Keratinocyte (primary cell): ENCODE data around the gene SKP1. TPM values are rescaled to one million over a fixed set of nuclear protein-coding genes. Genes with fewer than 3 reads are reported as not detected.

Experiments
- DNase-seq: peaks from one replicate; pipeline ENCODE4 v3.0.0-alpha.2; 2011; ENCODE audit warnings: low read depth, missing footprints, low spot score
- FAIRE-seq: peaks from 2 replicates; lab custom pipeline; 2011; peaks lifted over from hg19 to GRCh38; lab: Jason Lieb, UNC
- H2AFZ ChIP-seq: 2 replicates; pipeline ENCODE4 v1.6.0; 2012; ENCODE audit warnings: low read length, control low read depth, inconsistent platforms; ENCODE audit not compliant: control insufficient read depth
- H3K27ac ChIP-seq: 2 replicates; pipeline ENCODE4 v1.5.1; 2011; ENCODE audit warnings: low read length; ENCODE audit not compliant: control insufficient read depth, insufficient read depth
- H3K27me3 ChIP-seq: 3 replicates; pipeline ENCODE4 v1.6.0; 2011; ENCODE audit warnings: low read length; ENCODE audit not compliant: control insufficient read depth, insufficient read depth; ENCODE audit errors: extremely low read depth
- H3K36me3 ChIP-seq, 2 experiments: 2 replicates in 1 of 2; 3 replicates in 1 of 2; pipeline ENCODE4 v1.5.1; 2011; ENCODE audit warnings: low read length in 2 of 2, mild to moderate bottlenecking in 1 of 2; ENCODE audit not compliant: control insufficient read depth in 2 of 2, insufficient read depth in 2 of 2; ENCODE audit errors: extremely low read depth in 1 of 2
- H3K4me1 ChIP-seq: 3 replicates; pipeline ENCODE4 v1.5.1; 2011; ENCODE audit warnings: low read length; ENCODE audit not compliant: control insufficient read depth, insufficient read depth; ENCODE audit errors: extremely low read depth
- H3K4me2 ChIP-seq: 3 replicates; pipeline ENCODE4 v1.6.0; 2011; ENCODE audit warnings: low read depth, low read length; ENCODE audit not compliant: control insufficient read depth, insufficient read depth; ENCODE audit errors: extremely low read depth
- H3K4me3 ChIP-seq, 3 experiments: fragments of 200-600 bp in 1 of 3; sonication (generic) in 1 of 3; 2 replicates in 2 of 3; 3 replicates in 1 of 3; pipeline ENCODE4 v1.5.1; 2011 to 2016; ENCODE audit warnings: low read length in 3 of 3, mild to moderate bottlenecking in 3 of 3, control low read depth in 2 of 3, inconsistent platforms in 1 of 3, low read depth in 1 of 3, mixed read lengths in 1 of 3, mixed run types in 1 of 3, moderate library complexity in 1 of 3; ENCODE audit not compliant: control insufficient read depth in 2 of 3, insufficient read depth in 2 of 3; ENCODE audit errors: extremely low read depth in 1 of 3
- H3K79me2 ChIP-seq: 2 replicates; pipeline ENCODE4 v1.6.0; 2012; ENCODE audit warnings: low read length; ENCODE audit not compliant: control insufficient read depth, insufficient read depth
- H3K9ac ChIP-seq: 3 replicates; pipeline ENCODE4 v1.6.0; 2011; ENCODE audit warnings: low read length; ENCODE audit not compliant: control insufficient read depth, insufficient read depth; ENCODE audit errors: extremely low read depth
- H3K9me1 ChIP-seq: 3 replicates; pipeline ENCODE4 v1.6.0; 2011; ENCODE audit warnings: low read length; ENCODE audit not compliant: control insufficient read depth, insufficient read depth; ENCODE audit errors: extremely low read depth
- H3K9me3 ChIP-seq: 2 replicates; pipeline ENCODE4 v1.5.1; 2012; ENCODE audit warnings: low read depth, low read length; ENCODE audit not compliant: control insufficient read depth
- H4K20me1 ChIP-seq: 3 replicates; pipeline ENCODE4 v1.6.0; 2011; ENCODE audit warnings: low read length; ENCODE audit not compliant: control insufficient read depth, insufficient read depth; ENCODE audit errors: extremely low read depth
- EZH2 ChIP-seq: IDR thresholded peaks from one replicate; pipeline ENCODE4 v1.6.1; 2012; ENCODE audit warnings: inconsistent platforms, mild to moderate bottlenecking, low read length, moderate library complexity
- dilution Hi-C: fragments of 300-500 bp; cut with MboI; formaldehyde crosslinking; loops from one replicate; pipeline ENCODE4 v1.7.0; 2020; ENCODE audit warnings: low sequenced_read_pairs; ENCODE audit not compliant: extremely low pct_ligation_motif_present
- polyA plus RNA-seq, 5 experiments: library from polyadenylated mRNA; depleted of rRNA in 3 of 5; stranded (reverse) in 3 of 5; stranded (forward) in 1 of 5; unstranded in 1 of 5; fragments of >200 nt; gene quantifications; 1 replicate in 1 of 5; 2 replicates in 3 of 5; 3 replicates in 1 of 5; pipeline versions ENCODE4 v1.2.1 to v1.2.3, GENCODE V29; 2011 to 2012; ENCODE audit warnings: missing spikeins in 2 of 5, low read depth in 1 of 5, low replicate concordance in 1 of 5
- TF ChIP-seq, protein P1 (sequence below), 3 experiments: IDR thresholded peaks in 1 of 3; conservative IDR thresholded peaks in 1 of 3; optimal IDR thresholded peaks in 1 of 3; 2 replicates in 2 of 3; 3 replicates in 1 of 3; pipeline versions ENCODE3 to v1.5.1; 2011; ENCODE audit warnings: low read length in 3 of 3, mild to moderate bottlenecking in 3 of 3, moderate library complexity in 2 of 3, control low read depth in 1 of 3, inconsistent platforms in 1 of 3; ENCODE audit not compliant: insufficient read depth in 2 of 3; ENCODE audit errors: extremely low read depth in 1 of 3

The SKP1 gene
- polyA plus RNA-seq, 1 donor (not counting 4 experiments of a cell fraction or from before 2014, with no cell fraction given), result 444 TPM

DNA sequence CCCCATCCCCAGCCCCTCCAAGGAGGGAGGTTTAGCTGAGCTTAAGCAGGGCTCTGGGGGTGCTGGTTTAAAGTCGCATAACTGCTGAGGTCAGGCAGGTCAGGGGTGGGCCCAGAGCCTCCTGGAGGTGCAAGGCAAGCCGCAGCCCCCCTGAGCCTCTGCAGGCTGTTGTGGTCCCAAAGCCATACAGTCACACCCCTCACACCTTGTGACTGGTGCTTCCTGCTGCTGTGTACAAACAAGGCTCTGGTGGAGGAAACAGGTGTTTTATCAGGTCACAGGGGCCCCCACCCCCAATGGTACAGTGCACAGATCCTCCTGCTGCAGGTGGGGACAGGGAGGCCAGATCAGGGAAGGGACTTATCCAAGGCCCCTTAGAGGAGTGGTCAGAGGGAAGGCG is 54.2 kb downstream of the SKP1 start:
- H3K36me3 ChIP-seq, result no peaks in the 10 kb centered on the region
- TF ChIP-seq EZH2, result no peak
- TF ChIP-seq, protein P1, sequence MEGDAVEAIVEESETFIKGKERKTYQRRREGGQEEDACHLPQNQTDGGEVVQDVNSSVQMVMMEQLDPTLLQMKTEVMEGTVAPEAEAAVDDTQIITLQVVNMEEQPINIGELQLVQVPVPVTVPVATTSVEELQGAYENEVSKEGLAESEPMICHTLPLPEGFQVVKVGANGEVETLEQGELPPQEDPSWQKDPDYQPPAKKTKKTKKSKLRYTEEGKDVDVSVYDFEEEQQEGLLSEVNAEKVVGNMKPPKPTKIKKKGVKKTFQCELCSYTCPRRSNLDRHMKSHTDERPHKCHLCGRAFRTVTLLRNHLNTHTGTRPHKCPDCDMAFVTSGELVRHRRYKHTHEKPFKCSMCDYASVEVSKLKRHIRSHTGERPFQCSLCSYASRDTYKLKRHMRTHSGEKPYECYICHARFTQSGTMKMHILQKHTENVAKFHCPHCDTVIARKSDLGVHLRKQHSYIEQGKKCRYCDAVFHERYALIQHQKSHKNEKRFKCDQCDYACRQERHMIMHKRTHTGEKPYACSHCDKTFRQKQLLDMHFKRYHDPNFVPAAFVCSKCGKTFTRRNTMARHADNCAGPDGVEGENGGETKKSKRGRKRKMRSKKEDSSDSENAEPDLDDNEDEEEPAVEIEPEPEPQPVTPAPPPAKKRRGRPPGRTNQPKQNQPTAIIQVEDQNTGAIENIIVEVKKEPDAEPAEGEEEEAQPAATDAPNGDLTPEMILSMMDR (optimal IDR thresholded peaks at IDR 0.05 in 1 of 3, IDR thresholded peaks at IDR 0.05 in 1 of 3, conservative IDR thresholded peaks at IDR 0.05 in 1 of 3; ENCODE audit: extremely low read depth in 1 of 3, insufficient read depth in 2 of 3, low read length in 3 of 3), result no peak

DNA sequence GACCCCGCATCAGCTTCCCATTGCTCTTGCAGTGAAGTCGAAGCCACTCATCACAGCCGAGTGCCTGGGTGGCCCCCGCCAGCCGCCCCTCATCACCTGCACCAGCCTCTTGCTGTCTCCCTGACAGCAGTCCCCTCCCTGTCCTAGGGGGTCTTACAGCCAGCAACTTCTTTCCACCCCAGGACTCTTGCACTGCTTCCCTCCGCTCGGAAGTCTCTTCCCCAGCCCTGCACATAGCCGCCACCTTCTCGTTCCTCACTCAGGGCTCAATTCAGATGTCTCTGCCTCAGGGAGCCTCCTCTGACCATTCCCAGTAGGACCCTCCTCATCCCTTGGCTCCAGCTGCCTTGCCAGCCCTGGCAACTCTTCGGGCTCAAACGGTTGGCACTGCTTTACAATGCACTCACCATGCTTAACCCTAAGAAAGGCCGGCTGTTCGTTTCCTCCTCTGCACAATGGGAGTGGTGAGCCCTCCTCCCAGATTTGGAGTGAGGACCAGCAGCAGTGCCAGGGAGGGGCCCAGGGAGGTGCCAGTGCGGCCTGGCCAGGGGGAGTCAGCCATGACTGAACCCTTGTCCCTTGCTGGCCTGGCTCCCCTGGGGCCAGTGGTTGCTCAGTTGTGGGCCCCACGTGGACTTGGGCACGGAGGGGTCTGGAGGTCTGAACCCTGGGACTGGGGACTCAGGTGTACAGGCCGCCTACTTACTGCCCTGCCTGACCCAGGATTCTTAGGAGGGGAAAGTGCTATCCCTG is 56.2 kb downstream of the SKP1 start:
- no peaks in the 10 kb centered on the region for H3K36me3 ChIP-seq
- H3K9me1 ChIP-seq, result no peaks in the 10 kb centered on the region
- dilution Hi-C loops, result no loop called here
- no peaks in the 10 kb centered on the region for H4K20me1 ChIP-seq
- H3K27me3 ChIP-seq, result peaks cover 3% of the 10 kb centered on the region
- H3K4me1 ChIP-seq, result peaks cover 10% of the 10 kb centered on the region
- H3K27ac ChIP-seq, result no peak overlapping the region
- no peaks in the 10 kb centered on the region for H3K9me3 ChIP-seq
- TF ChIP-seq EZH2, result no peak
- TF ChIP-seq, protein P1 (optimal IDR thresholded peaks at IDR 0.05 in 1 of 3, IDR thresholded peaks at IDR 0.05 in 1 of 3, conservative IDR thresholded peaks at IDR 0.05 in 1 of 3; ENCODE audit: extremely low read depth in 1 of 3, insufficient read depth in 2 of 3, low read length in 3 of 3), result no peak
- H2AFZ ChIP-seq, result no peak overlapping the region
- DNase-seq (no peak), FAIRE-seq (no peak)
- no peak overlapping the region for H3K4me3 ChIP-seq
- no peak overlapping the region for H3K4me2 ChIP-seq
- H3K9ac ChIP-seq, result no peak overlapping the region
- H3K79me2 ChIP-seq, result no peaks in the 10 kb centered on the region

More for the DNA sequence above, 54.2 kb downstream of the SKP1 start:
- Histone ChIP-seq H2AFZ (no peak overlapping the region), H3K4me2 (no peak overlapping the region), H3K4me3 (no peak overlapping the region), H4K20me1 (no peaks in the 10 kb centered on the region), H3K9me3 (no peaks in the 10 kb centered on the region), H3K9me1 (no peaks in the 10 kb centered on the region), H3K27ac (no peak overlapping the region), H3K79me2 (no peaks in the 10 kb centered on the region), H3K27me3 (no peaks in the 10 kb centered on the region), H3K4me1 (peaks cover 10% of the 10 kb centered on the region), H3K9ac (no peak overlapping the region)
- no peak for FAIRE-seq
- no peak for DNase-seq
- dilution Hi-C loops, result no loop called here
